ENCODE measurements around the gene MIB1.
"Not testable (repeated sequence)": the region's sequence is repeated elsewhere in the genome, so short reads cannot be mapped to it uniquely, and the experiment has no call there.

MIB1 gene

GRCh38 chr18:21786526-21786925 is 45.9 kb downstream of the MIB1 start:
- TF ChIP-seq HOXC10 (CRISPR knock-in tag; IDR thresholded peaks at IDR 0.05) (no peak), ZNF48 (tag by site-specific recombination; IDR thresholded peaks at IDR 0.05) (no peak), GLIS2 (tag by site-specific recombination; IDR thresholded peaks at IDR 0.05) (no peak), ZEB2 (tag by site-specific recombination; IDR thresholded peaks at IDR 0.05) (no peak)
- TF ChIP-seq, protein P1, sequence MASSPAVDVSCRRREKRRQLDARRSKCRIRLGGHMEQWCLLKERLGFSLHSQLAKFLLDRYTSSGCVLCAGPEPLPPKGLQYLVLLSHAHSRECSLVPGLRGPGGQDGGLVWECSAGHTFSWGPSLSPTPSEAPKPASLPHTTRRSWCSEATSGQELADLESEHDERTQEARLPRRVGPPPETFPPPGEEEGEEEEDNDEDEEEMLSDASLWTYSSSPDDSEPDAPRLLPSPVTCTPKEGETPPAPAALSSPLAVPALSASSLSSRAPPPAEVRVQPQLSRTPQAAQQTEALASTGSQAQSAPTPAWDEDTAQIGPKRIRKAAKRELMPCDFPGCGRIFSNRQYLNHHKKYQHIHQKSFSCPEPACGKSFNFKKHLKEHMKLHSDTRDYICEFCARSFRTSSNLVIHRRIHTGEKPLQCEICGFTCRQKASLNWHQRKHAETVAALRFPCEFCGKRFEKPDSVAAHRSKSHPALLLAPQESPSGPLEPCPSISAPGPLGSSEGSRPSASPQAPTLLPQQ (tag by site-specific recombination; IDR thresholded peaks at IDR 0.05): no peak
- Histone ChIP-seq H3K9me3 (ENCODE audit: control insufficient read depth, insufficient read depth, low read depth, low read length) (no peaks in the 10 kb centered on the region), H3K4me3 (ENCODE audit: low read depth, low read length) (no peak overlapping the region), H3K36me3 (ENCODE audit: control insufficient read depth in 2 of 2, insufficient read depth in 1 of 2, low read length in 2 of 2) (peaks cover 28 to 73% of the 10 kb centered on the region in 2 experiments), H3K27ac (ENCODE audit: extremely low read depth, low read depth, low read length) (no peak overlapping the region), H3K4me1 (ENCODE audit: control insufficient read depth, insufficient read depth, low read length) (no peaks in the 10 kb centered on the region)
- ChIA-PET CTCF (interaction anchor here (0.6 kb wide), 1 partner anchor 34 kb away, joined by 3 read pairs; no protein-coding TSS in a partner anchor), POLR2A (no interaction called here)

GRCh38 chr18:21796089-21796488 is 55.5 kb downstream of the MIB1 start:
- H3K36me3 ChIP-seq (ENCODE audit: control insufficient read depth in 2 of 2, insufficient read depth in 1 of 2, low read length in 2 of 2): peaks cover 6 to 26% of the 10 kb centered on the region in 2 experiments; a peak in 2 of 3 replicates
- POLR2A ChIA-PET; H3K4me1 ChIP-seq (ENCODE audit: control insufficient read depth, insufficient read depth, low read length); CTCF ChIA-PET; H3K9me3 ChIP-seq (ENCODE audit: control insufficient read depth, insufficient read depth, low read depth, low read length); H3K4me3 ChIP-seq (ENCODE audit: low read depth, low read length); H3K27ac ChIP-seq (ENCODE audit: extremely low read depth, low read depth, low read length): not testable (repeated sequence)
- peak; percentile 64 for TF ChIP-seq ZNF513 (tag by site-specific recombination; IDR thresholded peaks at IDR 0.05)
- TF ChIP-seq, protein P2, sequence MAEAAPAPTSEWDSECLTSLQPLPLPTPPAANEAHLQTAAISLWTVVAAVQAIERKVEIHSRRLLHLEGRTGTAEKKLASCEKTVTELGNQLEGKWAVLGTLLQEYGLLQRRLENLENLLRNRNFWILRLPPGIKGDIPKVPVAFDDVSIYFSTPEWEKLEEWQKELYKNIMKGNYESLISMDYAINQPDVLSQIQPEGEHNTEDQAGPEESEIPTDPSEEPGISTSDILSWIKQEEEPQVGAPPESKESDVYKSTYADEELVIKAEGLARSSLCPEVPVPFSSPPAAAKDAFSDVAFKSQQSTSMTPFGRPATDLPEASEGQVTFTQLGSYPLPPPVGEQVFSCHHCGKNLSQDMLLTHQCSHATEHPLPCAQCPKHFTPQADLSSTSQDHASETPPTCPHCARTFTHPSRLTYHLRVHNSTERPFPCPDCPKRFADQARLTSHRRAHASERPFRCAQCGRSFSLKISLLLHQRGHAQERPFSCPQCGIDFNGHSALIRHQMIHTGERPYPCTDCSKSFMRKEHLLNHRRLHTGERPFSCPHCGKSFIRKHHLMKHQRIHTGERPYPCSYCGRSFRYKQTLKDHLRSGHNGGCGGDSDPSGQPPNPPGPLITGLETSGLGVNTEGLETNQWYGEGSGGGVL (tag by site-specific recombination; IDR thresholded peaks at IDR 0.05): peak; percentile 42; the same call in 1 of the 2 replicates

DNA sequence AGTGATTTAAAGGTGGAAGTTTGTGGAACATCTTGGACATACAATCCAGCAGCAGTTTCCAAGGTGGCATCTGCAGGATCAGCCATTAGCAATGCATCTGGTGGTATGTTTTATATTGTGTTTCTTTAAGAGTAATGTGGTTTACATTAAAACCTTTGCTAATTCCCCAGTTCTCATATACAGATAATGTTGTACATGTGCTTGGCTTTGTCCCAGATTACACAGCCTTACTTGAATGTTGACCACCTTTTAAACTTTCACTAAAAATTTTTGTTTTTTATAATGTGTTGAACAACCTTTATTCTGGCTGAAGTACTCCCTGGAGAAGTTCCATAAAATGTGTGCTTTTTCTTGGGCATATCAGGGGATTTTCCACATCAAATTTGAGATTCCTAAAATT is 57.5 kb downstream of the MIB1 start:
- CTCF ChIA-PET: interaction anchor here (0.5 kb wide), 1 partner anchor 261 kb away, joined by 3 read pairs; no protein-coding TSS in a partner anchor
- POLR2A ChIA-PET: no interaction called here
- TF ChIP-seq MZF1 (tag by site-specific recombination; IDR thresholded peaks at IDR 0.05; ENCODE audit: borderline replicate concordance) (no peak), ELK4 (IDR thresholded peaks at IDR 0.05; ENCODE audit: borderline replicate concordance, low read depth, low read length) (no peak), TSHZ1 (tag by site-specific recombination; IDR thresholded peaks at IDR 0.05; ENCODE audit: borderline replicate concordance) (no peak)

More for the DNA sequence above, 57.5 kb downstream of the MIB1 start:
- Histone ChIP-seq H3K9me3 (ENCODE audit: control insufficient read depth, insufficient read depth, low read depth, low read length) (no peaks in the 10 kb centered on the region), H3K36me3 (ENCODE audit: control insufficient read depth in 2 of 2, insufficient read depth in 1 of 2, low read length in 2 of 2) (peaks cover 0 to 28% of the 10 kb centered on the region in 2 experiments; a peak in 1 of 3 replicates), H3K4me3 (ENCODE audit: low read depth, low read length) (no peak overlapping the region), H3K4me1 (ENCODE audit: control insufficient read depth, insufficient read depth, low read length) (no peaks in the 10 kb centered on the region), H3K27ac (ENCODE audit: extremely low read depth, low read depth, low read length) (no peak overlapping the region)

Measured in HEK293 (cell line).